Measurements from ENCODE around the gene SGCD. TPM values are rescaled to one million over a fixed set of nuclear protein-coding genes. Genes with fewer than 3 reads are reported as not detected.

Gene SGCD
- polyA plus RNA-seq, 1 of the 3 experiments (the other 2 are of a cell fraction) = 0.87 TPM

- POLR2A ChIA-PET = no interaction called here
- Histone ChIP-seq H3K36me3 (replicated peaks in 1 of 2; ENCODE audit: control insufficient read depth in 1 of 2, insufficient read depth in 2 of 2, low read length in 1 of 2) (no peaks in the 10 kb centered on the region), H3K4me3 (ENCODE audit: low read depth in 2 of 2, low read length in 1 of 2) (no peak overlapping the region), H3K4me1 (ENCODE audit: control insufficient read depth in 1 of 2, insufficient read depth in 2 of 2, low read depth in 1 of 2, low read length in 1 of 2) (no peaks in the 10 kb centered on the region), H3K27me3 (ENCODE audit: insufficient read depth) (no peaks in the 10 kb centered on the region), H3K27ac (ENCODE audit: low read depth in 2 of 2, low read length in 1 of 2) (no peak overlapping the region), H3K9me2 (no peaks in the 10 kb centered on the region), H3K79me2 (ENCODE audit: insufficient read depth) (no peaks in the 10 kb centered on the region), H2AFZ (ENCODE audit: low read depth) (no peak overlapping the region), H3K4me2 (no peak overlapping the region), H4K20me1 (ENCODE audit: insufficient read depth) (no peaks in the 10 kb centered on the region), H3F3A (replicated peaks; ENCODE audit: insufficient read depth) (no peaks in the 10 kb centered on the region), H3K9me3 (no peaks in the 10 kb centered on the region), H3K9ac (no peak overlapping the region)
- CTCF ChIA-PET = no interaction called here
- DNase-seq = no peak
- 36% methylated on average over 2 of the region's 2 CpGs for WGBS (ENCODE audit: low lambda C conversion rate)
- TF ChIP-seq MAX (IDR thresholded peaks at IDR 0.05; ENCODE audit: low read depth) = no peak
- TF ChIP-seq CTCF (IDR thresholded peaks at IDR 0.05) = no peak
- TF ChIP-seq TAF1 (IDR thresholded peaks at IDR 0.05; ENCODE audit: borderline replicate concordance, low read depth, low read length) = no peak
- no peak for TF ChIP-seq EZH2phosphoT487 (IDR thresholded peaks at IDR 0.05; ENCODE audit: borderline replicate concordance, low read depth)
- TF ChIP-seq YY1 (IDR thresholded peaks at IDR 0.05; ENCODE audit: low read depth) = no peak
- TF ChIP-seq FOXM1 (IDR thresholded peaks at IDR 0.05; ENCODE audit: low read depth) = no peak
- TF ChIP-seq ELF1 (IDR thresholded peaks at IDR 0.05) = no peak
- no peak for TF ChIP-seq RFX5 (IDR thresholded peaks at IDR 0.05; ENCODE audit: low read length)
- TF ChIP-seq FOSL2 (IDR thresholded peaks at IDR 0.05; ENCODE audit: borderline replicate concordance, low read depth) = no peak
- no peak for TF ChIP-seq NRF1 (IDR thresholded peaks at IDR 0.05; ENCODE audit: low read depth, low read length)
- no peak for TF ChIP-seq TEAD4 (IDR thresholded peaks at IDR 0.05; ENCODE audit: borderline replicate concordance, insufficient read depth)
- TF ChIP-seq RXRA (IDR thresholded peaks at IDR 0.05; ENCODE audit: borderline replicate concordance, low read depth) = no peak
Observed at GRCh38 chr5:156339139-156339841, 12.3 kb downstream of the SGCD start.

GRCh38 chr5:156340893-156341292 is 13.9 kb downstream of the SGCD start:
- Histone ChIP-seq H3K9me2 (no peaks in the 10 kb centered on the region), H3K4me3 (ENCODE audit: low read depth in 2 of 2, low read length in 1 of 2) (no peak overlapping the region), H3F3A (replicated peaks; ENCODE audit: insufficient read depth) (no peaks in the 10 kb centered on the region), H3K9ac (no peak overlapping the region), H3K9me3 (no peaks in the 10 kb centered on the region), H3K79me2 (ENCODE audit: insufficient read depth) (no peaks in the 10 kb centered on the region), H2AFZ (ENCODE audit: low read depth) (no peak overlapping the region), H3K36me3 (replicated peaks in 1 of 2; ENCODE audit: control insufficient read depth in 1 of 2, insufficient read depth in 2 of 2, low read length in 1 of 2) (no peaks in the 10 kb centered on the region), H3K27me3 (ENCODE audit: insufficient read depth) (no peaks in the 10 kb centered on the region), H3K4me2 (no peak overlapping the region), H4K20me1 (ENCODE audit: insufficient read depth) (no peaks in the 10 kb centered on the region), H3K4me1 (ENCODE audit: control insufficient read depth in 1 of 2, insufficient read depth in 2 of 2, low read depth in 1 of 2, low read length in 1 of 2) (no peaks in the 10 kb centered on the region), H3K27ac (ENCODE audit: low read depth in 2 of 2, low read length in 1 of 2) (no peak overlapping the region)
- ChIA-PET CTCF (interaction anchor here (0.8 to 1.5 kb wide), 2 partner anchors 14 to 220 kb away, joined by 3 read pairs; partner anchors contain the start of gene SGCD), POLR2A (no interaction called here)
- 44% methylated on average over 1 of the region's 1 CpG for WGBS (ENCODE audit: low lambda C conversion rate)
- DNase-seq = no peak
- TF ChIP-seq ZBTB33 (IDR thresholded peaks at IDR 0.05; ENCODE audit: borderline replicate concordance, low read depth) (no peak), ELF1 (IDR thresholded peaks at IDR 0.05) (no peak), POLR2AphosphoS5 (IDR thresholded peaks at IDR 0.05; ENCODE audit: low read depth, low read length) (no peak), TAF1 (IDR thresholded peaks at IDR 0.05; ENCODE audit: borderline replicate concordance, low read depth, low read length) (no peak), PBX3 (IDR thresholded peaks at IDR 0.05) (no peak), GATA2 (CRISPR knock-in tag; IDR thresholded peaks at IDR 0.05) (no peak), REST (IDR thresholded peaks at IDR 0.05; ENCODE audit: low read depth, low read length) (no peak), FOSL2 (IDR thresholded peaks at IDR 0.05; ENCODE audit: borderline replicate concordance, low read depth) (no peak), FOXJ3 (CRISPR knock-in tag; IDR thresholded peaks at IDR 0.05) (no peak), JUND (IDR thresholded peaks at IDR 0.05) (no peak), RFX5 (IDR thresholded peaks at IDR 0.05; ENCODE audit: low read length) (no peak)

All from SK-N-SH (cell line).